Measurements from ENCODE around the gene MAGEA3. TPM values are rescaled to one million over a fixed set of nuclear protein-coding genes. Genes with fewer than 3 reads are reported as not detected.
"Not testable (repeated sequence)": the region's sequence is repeated elsewhere in the genome, so short reads cannot be mapped to it uniquely, and the experiment has no call there.

Gene MAGEA3
- total RNA-seq, 1 donor from 2014 or later, result not detected

GRCh38 chrX:152663086-152663485, 35.5 kb upstream of the MAGEA3 start:
- no peaks in the 10 kb centered on the region for H3K4me1 Mint-ChIP-seq (ENCODE audit: unreplicated experiment)
- H3K27me3 Mint-ChIP-seq, result no peaks in the 10 kb centered on the region
- no peak overlapping the region for H3K4me3 Mint-ChIP-seq
- TF ChIP-seq CTCF (conservative IDR thresholded peaks at IDR 0.05), result no peak
- H3K9me3 Mint-ChIP-seq, result no peaks in the 10 kb centered on the region
- no peak for DNase-seq (ENCODE audit: extremely low spot score, unreplicated experiment)
- H3K36me3 Mint-ChIP-seq, result no peaks in the 10 kb centered on the region
- H3K27ac Mint-ChIP-seq, result no peak overlapping the region

GRCh38 chrX:152674135-152674534, 24.5 kb upstream of the MAGEA3 start:
- no peak for TF ChIP-seq CTCF (conservative IDR thresholded peaks at IDR 0.05)
- Mint-ChIP-seq H3K4me3 (no peak overlapping the region), H3K27me3 (peaks cover 8% of the 10 kb centered on the region), H3K4me1 (ENCODE audit: unreplicated experiment) (no peaks in the 10 kb centered on the region), H3K9me3 (no peaks in the 10 kb centered on the region), H3K27ac (no peak overlapping the region), H3K36me3 (no peaks in the 10 kb centered on the region)
- DNase-seq (ENCODE audit: extremely low spot score, unreplicated experiment), result no peak

GRCh38 chrX:152674652-152675051, 23.9 kb upstream of the MAGEA3 start:
- H3K4me3 Mint-ChIP-seq; H3K27me3 Mint-ChIP-seq; H3K27ac Mint-ChIP-seq; H3K9me3 Mint-ChIP-seq; DNase-seq (ENCODE audit: extremely low spot score, unreplicated experiment); H3K36me3 Mint-ChIP-seq; H3K4me1 Mint-ChIP-seq (ENCODE audit: unreplicated experiment): not testable (repeated sequence)

- not testable (repeated sequence) for H3K27ac Mint-ChIP-seq; H3K4me1 Mint-ChIP-seq (ENCODE audit: unreplicated experiment); H3K4me3 Mint-ChIP-seq; H3K27me3 Mint-ChIP-seq; DNase-seq (ENCODE audit: extremely low spot score, unreplicated experiment); H3K36me3 Mint-ChIP-seq; H3K9me3 Mint-ChIP-seq
These were observed 17.6 kb upstream of the MAGEA3 start for GRCh38 chrX:152681012-152681411.

GRCh38 chrX:152700390-152700789, 1.8 kb downstream of the MAGEA3 start:
- not testable (repeated sequence) for DNase-seq (ENCODE audit: extremely low spot score, unreplicated experiment)

GRCh38 chrX:152706500-152706899, 7.9 kb downstream of the MAGEA3 start:
- not testable (repeated sequence) for H3K27ac Mint-ChIP-seq; H3K9me3 Mint-ChIP-seq; DNase-seq (ENCODE audit: extremely low spot score, unreplicated experiment); H3K27me3 Mint-ChIP-seq; H3K4me1 Mint-ChIP-seq (ENCODE audit: unreplicated experiment); H3K4me3 Mint-ChIP-seq; H3K36me3 Mint-ChIP-seq

More at GRCh38 chrX:152700390-152700789, 1.8 kb downstream of the MAGEA3 start:
- H3K36me3 Mint-ChIP-seq; H3K27me3 Mint-ChIP-seq; H3K4me3 Mint-ChIP-seq; H3K4me1 Mint-ChIP-seq (ENCODE audit: unreplicated experiment); H3K27ac Mint-ChIP-seq; H3K9me3 Mint-ChIP-seq: not testable (repeated sequence)

- H3K27me3 Mint-ChIP-seq; H3K4me1 Mint-ChIP-seq (ENCODE audit: unreplicated experiment); H3K4me3 Mint-ChIP-seq; H3K9me3 Mint-ChIP-seq; H3K36me3 Mint-ChIP-seq; H3K27ac Mint-ChIP-seq; DNase-seq (ENCODE audit: extremely low spot score, unreplicated experiment): not testable (repeated sequence)
These were observed 10.6 kb downstream of the MAGEA3 start, which contains the start of gene CSAG2 for GRCh38 chrX:152709173-152709572. Gene CSAG2, minus strand, starts transcription at chrX:152709273. Its CDS starts 161 bp downstream, at chrX:152709112.

GRCh38 chrX:152713195-152713594, 14.6 kb downstream of the MAGEA3 start:
- not testable (repeated sequence) for H3K27ac Mint-ChIP-seq; H3K4me1 Mint-ChIP-seq (ENCODE audit: unreplicated experiment); H3K9me3 Mint-ChIP-seq; H3K4me3 Mint-ChIP-seq; DNase-seq (ENCODE audit: extremely low spot score, unreplicated experiment); H3K36me3 Mint-ChIP-seq; H3K27me3 Mint-ChIP-seq

GRCh38 chrX:152713815-152714787, 15.5 kb downstream of the MAGEA3 start, which contains the start of gene MAGEA2B:
Gene MAGEA2B, plus strand, starts transcription at chrX:152714628. Its CDS starts 2,479 bp downstream, at chrX:152717107.
- not testable (repeated sequence) for H3K27ac Mint-ChIP-seq; H3K9me3 Mint-ChIP-seq; H3K27me3 Mint-ChIP-seq; H3K4me3 Mint-ChIP-seq; DNase-seq (ENCODE audit: extremely low spot score, unreplicated experiment); H3K36me3 Mint-ChIP-seq; H3K4me1 Mint-ChIP-seq (ENCODE audit: unreplicated experiment)
